Activated CD4-positive, alpha-beta T cell treated with anti-CD3 and anti-CD28 coated beads for 36 hours (primary cell): ENCODE data around the gene NAB1. TPM values are rescaled to one million over a fixed set of nuclear protein-coding genes. Genes with fewer than 3 reads are reported as not detected.
A peak's percentile ranks its signal among the peaks of the same experiment; 100 is the strongest.

Experiments
- ATAC-seq: fragments of 200-7000 bp; cut with Tn5 transposase; one replicate; pipeline ENCODE4 v1.10.0; 2021; ENCODE audit warnings: mild to moderate bottlenecking, moderate library complexity
- CTCF ChIA-PET: fragments of 350-600 bp; sonication (Branson Sonifier 250); formaldehyde crosslinking; loops from one replicate; lab custom pipeline; 2021; ENCODE audit warnings: antibody characterized with exemption; lab: Charles Lee
- POLR2A ChIA-PET: fragments of 350-600 bp; sonication (Branson Sonifier 250); formaldehyde crosslinking; loops from one replicate; lab custom pipeline; 2021; ENCODE audit warnings: antibody characterized with exemption, inconsistent platforms; lab: Charles Lee
- DNase-seq: peaks from one replicate; pipeline ENCODE4 v3.0.0-alpha.2; 2020
- H3K27ac Mint-ChIP-seq: one replicate; pipeline ENCODE4 v1.8.0; 2021; ENCODE audit warnings: mixed read lengths
- H3K27me3 Mint-ChIP-seq: one replicate; pipeline ENCODE4 v1.8.0; 2021; ENCODE audit warnings: mixed read lengths
- H3K36me3 Mint-ChIP-seq: one replicate; pipeline ENCODE4 v1.8.0; 2021; ENCODE audit warnings: low read depth, mixed read lengths
- H3K4me1 Mint-ChIP-seq: one replicate; pipeline ENCODE4 v1.8.0; 2021; ENCODE audit warnings: mixed read lengths
- H3K4me3 Mint-ChIP-seq: one replicate; pipeline ENCODE4 v1.8.0; 2021; ENCODE audit warnings: mild to moderate bottlenecking, moderate library complexity, mixed read lengths
- H3K9me3 Mint-ChIP-seq: one replicate; pipeline ENCODE4 v1.8.0; 2021; ENCODE audit warnings: low read depth, mixed read lengths
- intact Hi-C, 2 experiments: fragments of 100-400 bp; cut with DNase I in 1 of 2; cut with micrococcal nuclease in 1 of 2; formaldehyde crosslinking; loops; one replicate each; pipeline versions ENCODE4 v1.14.2 to v1.15.1; 2022 to 2024; cut with DNase I, micrococcal nuclease
- total RNA-seq, 2 experiments: library from RNA; stranded (reverse); gene quantifications; one replicate each; pipeline ENCODE4 v1.2.3, GENCODE V29; 2021

Gene NAB1
- total RNA-seq, 2 experiments from 2014 or later: 41.4 to 43.6 TPM

DNA sequence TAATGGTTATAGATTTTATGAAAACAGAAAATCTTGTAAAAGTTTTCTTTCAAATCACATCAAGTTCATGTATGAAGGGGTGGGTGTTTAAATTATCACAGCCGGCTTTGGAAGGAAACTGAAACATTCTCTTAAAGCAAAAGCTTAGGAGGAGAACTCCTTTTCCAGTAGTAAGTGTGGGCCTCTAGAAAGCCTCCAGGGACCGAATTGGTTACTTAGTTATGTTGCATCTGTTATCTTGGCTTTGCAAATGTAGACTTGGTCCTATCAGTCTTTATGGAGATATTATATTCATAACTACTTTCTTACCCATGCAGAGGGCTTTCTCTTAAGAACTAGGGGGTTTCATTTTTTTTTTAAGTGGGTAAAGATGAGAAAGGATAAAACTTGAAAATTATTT is 7.4 kb downstream of the NAB1 start:
- peaks cover 64% of the 10 kb centered on the region for H3K4me1 Mint-ChIP-seq
- POLR2A ChIA-PET: interaction anchor here (1.4 kb wide), 1 partner anchor 17 kb away, joined by 3 read pairs; no protein-coding TSS in a partner anchor
- intact Hi-C loops: no loop called here
- no peak overlapping the region for H3K4me3 Mint-ChIP-seq
- no peak overlapping the region for H3K27ac Mint-ChIP-seq
- no peak for DNase-seq
- ATAC-seq: no peak
- no peaks in the 10 kb centered on the region for H3K27me3 Mint-ChIP-seq
- H3K36me3 Mint-ChIP-seq: peaks cover 26% of the 10 kb centered on the region
- H3K9me3 Mint-ChIP-seq: no peaks in the 10 kb centered on the region
- CTCF ChIA-PET: interaction anchor here (0.6 to 1.8 kb wide), 4 partner anchors 8 to 37 kb away, joined by 3 to 5 read pairs (median 4); no protein-coding TSS in a partner anchor

DNA sequence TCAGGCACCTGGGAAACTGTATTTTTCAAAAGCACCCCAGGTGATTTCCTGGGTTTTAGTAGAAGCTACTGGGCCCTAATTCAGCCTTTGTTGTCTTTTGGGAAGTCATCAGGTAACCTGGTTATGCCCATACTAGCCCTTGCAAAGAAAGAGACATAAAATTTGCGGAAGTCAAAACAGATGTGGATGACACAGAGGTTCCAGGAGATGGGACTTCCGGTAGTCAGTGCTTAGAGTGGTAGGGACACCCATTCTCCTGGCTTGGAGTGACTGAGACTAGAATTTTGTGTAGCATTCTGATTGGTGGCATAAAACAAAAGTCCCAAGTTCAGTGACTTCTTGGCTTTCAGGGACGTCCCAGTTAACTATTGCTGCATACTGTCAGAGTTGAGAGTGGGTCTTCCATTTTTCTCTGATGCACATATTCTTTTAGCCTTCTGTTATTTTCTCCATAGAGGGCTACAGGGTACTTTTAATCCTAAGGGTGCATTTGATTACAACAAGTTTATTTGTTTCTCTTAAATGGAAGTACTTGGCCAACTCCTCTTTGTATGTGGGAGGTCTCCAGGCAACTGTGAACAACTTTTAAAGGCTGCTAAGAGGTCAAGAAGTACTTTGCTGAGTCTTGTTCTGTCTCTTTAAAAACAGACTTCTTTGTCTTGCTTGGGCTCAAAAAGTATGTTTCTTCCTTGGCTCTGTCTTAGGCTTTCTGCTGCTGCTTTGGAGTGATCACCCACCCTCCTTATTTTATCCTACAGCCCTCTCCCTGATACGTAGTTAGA is 8.8 kb downstream of the NAB1 start:
- CTCF ChIA-PET: interaction anchor here (1.0 kb wide), 1 partner anchor 21 kb away, joined by 4 read pairs; no protein-coding TSS in a partner anchor
- no peaks in the 10 kb centered on the region for H3K9me3 Mint-ChIP-seq
- POLR2A ChIA-PET: no interaction called here
- H3K4me3 Mint-ChIP-seq: no peak overlapping the region
- H3K36me3 Mint-ChIP-seq: peaks cover 26% of the 10 kb centered on the region
- intact Hi-C loops: no loop called here
- ATAC-seq (no peak), DNase-seq (no peak)
- H3K4me1 Mint-ChIP-seq: peaks cover 66% of the 10 kb centered on the region
- peak overlapping the region; percentile 68 for H3K27ac Mint-ChIP-seq
- no peaks in the 10 kb centered on the region for H3K27me3 Mint-ChIP-seq

DNA sequence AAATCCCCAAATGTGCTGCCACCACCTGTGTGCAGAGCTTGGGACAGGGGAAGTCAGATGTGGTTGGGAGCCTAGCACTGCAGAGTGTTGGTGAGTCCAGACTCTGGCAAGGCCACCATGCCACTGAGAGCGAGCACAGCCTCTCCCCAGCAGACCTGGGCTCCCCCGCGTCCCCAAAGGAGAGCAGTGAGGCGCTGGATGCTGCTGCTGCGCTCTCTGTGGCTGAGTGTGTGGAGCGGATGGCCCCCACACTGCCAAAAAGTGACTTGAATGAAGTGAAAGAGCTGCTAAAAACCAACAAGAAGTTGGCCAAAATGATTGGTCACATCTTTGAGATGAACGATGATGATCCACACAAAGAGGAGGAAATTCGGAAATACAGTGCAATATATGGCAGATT is 10.7 kb downstream of the NAB1 start:
- ChIA-PET POLR2A (no interaction called here), CTCF (interaction anchor here (1.0 to 2.3 kb wide), 3 partner anchors 8 to 19 kb away, joined by 3 to 11 read pairs (median 4); no protein-coding TSS in a partner anchor)
- Mint-ChIP-seq H3K4me1 (peaks cover 80% of the 10 kb centered on the region), H3K27me3 (no peaks in the 10 kb centered on the region), H3K27ac (no peak overlapping the region), H3K9me3 (no peaks in the 10 kb centered on the region), H3K36me3 (peaks cover 26% of the 10 kb centered on the region), H3K4me3 (no peak overlapping the region)
- intact Hi-C loops: no loop called here
- DNase-seq: no peak
- no peak for ATAC-seq

DNA sequence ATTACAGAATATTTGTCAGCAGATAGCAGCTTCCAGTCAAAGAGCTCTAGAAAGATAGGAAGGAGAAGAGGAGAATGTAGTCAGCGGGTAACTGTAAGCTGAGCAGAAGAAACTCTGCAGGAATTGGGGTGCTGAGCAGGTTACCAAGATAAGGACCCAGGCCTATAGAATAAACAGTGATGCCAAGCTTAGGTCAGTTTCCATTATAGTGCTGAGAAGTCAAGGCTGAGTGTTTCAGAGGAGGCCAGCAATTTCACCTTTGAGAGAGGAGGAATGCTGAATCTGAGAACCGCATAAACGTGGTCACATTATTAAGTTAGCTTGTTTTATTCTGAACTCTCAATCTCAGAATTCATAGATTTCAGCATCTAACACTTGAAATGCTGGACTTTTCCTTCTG is 13.9 kb downstream of the NAB1 start:
- CTCF ChIA-PET: interaction anchor here (0.9 to 4.4 kb wide), 5 partner anchors 11 to 27 kb away, joined by 3 to 31 read pairs (median 4); no protein-coding TSS in a partner anchor
- Mint-ChIP-seq H3K4me1 (peaks cover 73% of the 10 kb centered on the region), H3K9me3 (peaks cover 3% of the 10 kb centered on the region), H3K4me3 (no peak overlapping the region), H3K27me3 (no peaks in the 10 kb centered on the region), H3K36me3 (peaks cover 31% of the 10 kb centered on the region), H3K27ac (no peak overlapping the region)
- POLR2A ChIA-PET: interaction anchor here (0.8 kb wide), 1 partner anchor 13 kb away, joined by 4 read pairs; no protein-coding TSS in a partner anchor
- no peak for DNase-seq
- ATAC-seq: no peak
- intact Hi-C loops: no loop called here

DNA sequence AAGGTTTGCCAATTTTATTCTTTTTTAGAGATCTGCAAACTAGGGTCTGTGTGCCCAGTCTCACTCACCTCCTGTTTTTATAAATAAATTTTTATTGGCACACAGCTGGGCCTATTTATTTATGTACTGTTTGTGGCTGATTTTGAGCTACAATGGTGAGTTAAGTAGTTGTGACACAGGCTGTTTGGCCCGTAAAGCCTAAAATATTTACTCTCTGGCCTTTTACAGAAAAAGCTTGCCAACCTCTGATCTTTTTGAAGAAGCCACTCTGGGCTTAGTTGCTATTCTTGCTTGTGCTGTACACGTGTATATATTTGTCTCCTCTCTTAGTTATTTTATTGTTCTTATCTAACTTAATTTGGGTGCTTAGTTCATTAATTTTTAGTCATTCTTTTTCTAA is 14.5 kb downstream of the NAB1 start:
- CTCF ChIA-PET: interaction anchor here (0.9 to 4.4 kb wide), 6 partner anchors 12 to 28 kb away, joined by 3 to 31 read pairs (median 4); no protein-coding TSS in a partner anchor
- H3K4me3 Mint-ChIP-seq: no peak overlapping the region
- H3K36me3 Mint-ChIP-seq: peaks cover 28% of the 10 kb centered on the region
- H3K9me3 Mint-ChIP-seq: peaks cover 3% of the 10 kb centered on the region
- ATAC-seq (no peak), DNase-seq (no peak)
- peaks cover 67% of the 10 kb centered on the region for H3K4me1 Mint-ChIP-seq
- POLR2A ChIA-PET: no interaction called here
- no peaks in the 10 kb centered on the region for H3K27me3 Mint-ChIP-seq
- H3K27ac Mint-ChIP-seq: no peak overlapping the region
- intact Hi-C loops: no loop called here

DNA sequence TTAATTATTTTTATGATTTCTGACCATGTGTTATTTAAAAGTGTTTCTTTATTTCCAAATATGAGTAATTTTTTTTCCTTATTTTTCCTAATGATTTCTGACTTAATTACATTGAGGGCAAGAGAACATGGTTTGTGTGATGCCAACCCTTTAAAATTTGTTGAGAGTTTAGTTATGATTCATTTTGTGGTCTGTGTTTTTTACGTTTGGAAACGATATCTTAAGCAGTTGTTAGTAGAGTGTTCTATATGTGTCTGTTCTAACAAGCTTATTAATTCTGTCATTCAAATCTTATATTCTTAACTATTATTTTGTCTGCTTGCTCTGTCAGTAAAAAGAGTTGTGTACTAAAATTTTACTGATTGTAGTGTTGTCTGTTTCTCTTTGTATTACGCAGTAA is 15.0 kb downstream of the NAB1 start:
- Mint-ChIP-seq H3K9me3 (peaks cover 3% of the 10 kb centered on the region), H3K4me3 (no peak overlapping the region), H3K4me1 (peaks cover 63% of the 10 kb centered on the region), H3K27me3 (no peaks in the 10 kb centered on the region), H3K27ac (no peak overlapping the region), H3K36me3 (peaks cover 26% of the 10 kb centered on the region)
- peak; percentile 75 for ATAC-seq
- DNase-seq: no peak
- CTCF ChIA-PET: interaction anchor here (0.7 to 4.4 kb wide), 6 partner anchors 8 to 250 kb away, joined by 3 to 31 read pairs (median 4); no protein-coding TSS in a partner anchor
- intact Hi-C loops: no loop called here
- POLR2A ChIA-PET: interaction anchor here (0.6 kb wide), 2 partner anchors 248 to 1363 kb away, joined by 3 read pairs; no protein-coding TSS in a partner anchor

DNA sequence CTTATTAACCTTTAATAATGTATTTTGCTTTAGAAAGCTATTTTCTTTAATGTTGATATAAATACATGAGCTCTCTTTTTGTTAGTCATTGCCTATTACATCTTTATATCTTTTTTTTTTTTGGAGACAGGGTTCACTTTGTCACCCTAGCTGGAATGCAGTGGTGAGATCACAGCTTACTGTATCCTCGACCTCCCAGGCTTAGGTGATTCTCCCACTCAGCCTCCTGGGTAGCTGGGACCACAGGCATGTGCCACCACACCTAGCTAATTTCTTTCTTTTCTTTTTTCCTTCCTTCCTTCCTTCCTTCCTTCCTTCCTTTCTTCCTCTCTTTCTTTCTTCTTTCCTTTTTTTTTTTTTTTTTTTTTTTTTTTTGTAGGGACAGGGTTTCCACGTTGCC is 15.4 kb downstream of the NAB1 start:
- H3K36me3 Mint-ChIP-seq: peaks cover 23% of the 10 kb centered on the region
- no peaks in the 10 kb centered on the region for H3K27me3 Mint-ChIP-seq
- ATAC-seq (peak; percentile 25), DNase-seq (no peak)
- POLR2A ChIA-PET: interaction anchor here (0.6 kb wide), 2 partner anchors 248 to 1364 kb away, joined by 3 read pairs; no protein-coding TSS in a partner anchor
- no peak overlapping the region for H3K27ac Mint-ChIP-seq
- no peak overlapping the region for H3K4me3 Mint-ChIP-seq
- H3K9me3 Mint-ChIP-seq: peaks cover 3% of the 10 kb centered on the region
- CTCF ChIA-PET: interaction anchor here (0.7 to 4.4 kb wide), 6 partner anchors 9 to 249 kb away, joined by 3 to 31 read pairs (median 4); no protein-coding TSS in a partner anchor
- intact Hi-C loops: no loop called here
- peaks cover 60% of the 10 kb centered on the region for H3K4me1 Mint-ChIP-seq

DNA sequence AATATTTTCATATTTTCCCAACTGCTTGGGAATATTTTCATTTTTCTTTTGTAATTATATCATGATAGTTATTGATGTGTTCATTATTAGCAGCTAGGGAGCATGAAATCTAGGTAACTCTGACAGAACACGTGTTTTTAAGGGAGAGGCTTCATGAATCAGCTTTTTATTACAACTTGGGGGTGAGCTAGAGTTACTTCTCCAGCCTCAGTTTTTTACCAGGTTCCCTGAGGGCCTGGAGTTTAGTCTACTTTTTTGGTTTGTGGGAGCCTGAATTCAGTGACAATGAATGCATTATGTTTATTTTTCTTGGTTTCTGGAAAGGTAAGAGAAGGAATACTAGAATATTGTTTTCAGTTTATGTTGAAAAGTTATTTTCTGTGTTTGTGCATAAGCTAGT is 18.0 kb downstream of the NAB1 start:
- H3K27ac Mint-ChIP-seq: no peak overlapping the region
- no peak for DNase-seq
- POLR2A ChIA-PET: interaction anchor here (0.6 kb wide), 1 partner anchor 10 kb away, joined by 3 read pairs; no protein-coding TSS in a partner anchor
- H3K36me3 Mint-ChIP-seq: peaks cover 23% of the 10 kb centered on the region
- peaks cover 3% of the 10 kb centered on the region for H3K9me3 Mint-ChIP-seq
- intact Hi-C loops: no loop called here
- H3K4me1 Mint-ChIP-seq: peaks cover 50% of the 10 kb centered on the region
- CTCF ChIA-PET: interaction anchor here (1.0 to 1.7 kb wide), 6 partner anchors 12 to 143 kb away, joined by 3 to 5 read pairs (median 3); no protein-coding TSS in a partner anchor
- no peak for ATAC-seq
- no peaks in the 10 kb centered on the region for H3K27me3 Mint-ChIP-seq
- H3K4me3 Mint-ChIP-seq: no peak overlapping the region

DNA sequence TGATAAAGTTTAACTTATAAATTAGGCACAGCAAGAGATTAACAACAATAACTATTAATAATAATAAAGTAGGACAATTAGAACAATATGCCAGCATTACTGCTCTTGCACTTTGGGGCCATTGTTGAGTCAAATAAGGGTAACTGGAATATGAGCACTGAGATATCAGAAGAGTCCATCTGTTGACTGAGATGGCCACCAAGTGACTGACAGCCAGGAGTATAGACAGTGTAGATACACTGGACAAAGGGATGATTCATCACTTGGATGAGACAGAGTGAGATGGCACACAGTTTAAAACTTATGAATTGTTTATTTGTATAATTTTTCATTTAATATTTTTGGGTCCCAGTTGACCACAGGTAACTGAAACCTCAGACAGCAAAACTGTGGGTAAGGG is 20.0 kb downstream of the NAB1 start:
- H3K36me3 Mint-ChIP-seq: peaks cover 35% of the 10 kb centered on the region
- H3K27ac Mint-ChIP-seq: no peak overlapping the region
- ATAC-seq (no peak), DNase-seq (no peak)
- ChIA-PET CTCF (no interaction called here), POLR2A (no interaction called here)
- intact Hi-C loops: no loop called here
- peaks cover 3% of the 10 kb centered on the region for H3K9me3 Mint-ChIP-seq
- H3K4me1 Mint-ChIP-seq: peaks cover 45% of the 10 kb centered on the region
- no peaks in the 10 kb centered on the region for H3K27me3 Mint-ChIP-seq
- H3K4me3 Mint-ChIP-seq: no peak overlapping the region

DNA sequence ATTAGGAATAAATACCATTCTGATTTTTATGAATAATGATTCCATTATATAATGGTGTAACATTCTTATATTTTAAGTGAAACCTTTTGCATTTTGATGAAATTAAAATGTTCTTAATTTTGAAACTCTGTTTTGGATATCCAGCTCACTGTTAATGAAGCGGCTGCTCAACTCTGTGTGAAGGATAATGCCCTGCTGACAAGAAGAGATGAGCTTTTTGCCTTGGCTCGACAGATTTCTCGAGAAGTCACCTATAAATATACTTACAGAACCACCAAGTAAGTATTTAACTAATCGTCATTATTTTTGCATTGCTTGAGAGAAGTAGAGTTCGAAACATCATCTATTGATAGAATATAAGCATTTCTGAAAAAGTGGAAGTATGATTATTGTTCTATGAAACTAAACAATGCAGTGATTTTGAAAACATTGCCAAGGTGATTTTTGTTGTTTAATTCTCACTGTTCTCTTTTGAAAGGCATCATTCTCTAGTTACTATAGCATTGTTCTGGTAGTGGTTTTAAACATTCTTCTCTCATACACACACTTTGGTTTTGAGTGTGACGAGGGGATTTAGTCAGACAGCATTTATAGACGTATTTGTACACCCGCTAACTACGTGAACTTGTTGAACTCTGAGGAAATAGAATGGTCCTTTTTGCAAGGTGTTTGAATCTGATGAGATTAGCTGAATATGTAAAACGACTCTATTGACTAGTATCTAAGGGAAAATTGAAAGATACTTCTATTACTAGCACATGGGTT is 21.5 kb downstream of the NAB1 start:
- ATAC-seq (peak; percentile 53), DNase-seq (no peak)
- Mint-ChIP-seq H3K4me1 (peaks cover 55% of the 10 kb centered on the region), H3K4me3 (no peak overlapping the region), H3K27me3 (no peaks in the 10 kb centered on the region), H3K27ac (no peak overlapping the region), H3K9me3 (peaks cover under 1% of the 10 kb centered on the region), H3K36me3 (peaks cover 41% of the 10 kb centered on the region)
- ChIA-PET POLR2A (interaction anchor here (0.6 to 1.0 kb wide), 2 partner anchors 8 to 9 kb away, joined by 3 read pairs; no protein-coding TSS in a partner anchor), CTCF (interaction anchor here (1.5 kb wide), 1 partner anchor 8 kb away, joined by 4 read pairs; no protein-coding TSS in a partner anchor)
- intact Hi-C loops: loop anchor here in 1 of 2 experiments (10.0 kb wide), 1 partner anchor 354 kb away; no protein-coding TSS in a partner anchor
